Heart right ventricle (tissue), 16 donors: ENCODE data around the gene IRGC. TPM values are rescaled to one million over a fixed set of nuclear protein-coding genes. Genes with fewer than 3 reads are reported as not detected.
A peak's percentile ranks its signal among the peaks of the same experiment; 100 is the strongest.

Experiments used
- ATAC-seq, 8 donors: fragments of 200-7000 bp; cut with Tn5 transposase; one replicate each; pipeline ENCODE4 v1.9.1; 2020; ENCODE audit warnings: mild to moderate bottlenecking in 8 of 8, moderate library complexity in 8 of 8, moderate number of reproducible peaks in 1 of 8
- DNase-seq, 2 donors: peaks; one replicate each; pipeline ENCODE4 v3.0.0-alpha.2; 2020
- H3K27ac ChIP-seq, 10 donors: fragments of 200-600 bp; sonication (generic) in 2 of 10; one replicate each; pipeline versions ENCODE4 v1.5.0 to v1.8.0; 2020 to 2022; ENCODE audit warnings: mild to moderate bottlenecking in 3 of 10
- H3K27me3 ChIP-seq, 7 donors: fragments of 200-600 bp; one replicate each; pipeline ENCODE4 v1.8.0; 2021 to 2022; ENCODE audit warnings: mild to moderate bottlenecking in 2 of 7
- H3K36me3 ChIP-seq, 9 donors: fragments of 200-600 bp; sonication (generic) in 1 of 9; one replicate each; pipeline versions ENCODE4 v1.5.0 to v1.8.0; 2020 to 2022; ENCODE audit warnings: mild to moderate bottlenecking in 2 of 9
- H3K4me1 ChIP-seq, 9 donors: fragments of 200-600 bp; sonication (generic) in 1 of 9; one replicate each; pipeline versions ENCODE4 v1.5.0 to v1.8.0; 2020 to 2022; ENCODE audit warnings: mild to moderate bottlenecking in 4 of 9
- H3K4me3 ChIP-seq, 10 donors: fragments of 200-600 bp; sonication (generic) in 2 of 10; one replicate each; pipeline versions ENCODE4 v1.5.0 to v1.8.0; 2020 to 2022; ENCODE audit warnings: mild to moderate bottlenecking in 7 of 10, moderate library complexity in 2 of 10
- H3K9me3 ChIP-seq, 11 donors: fragments of 200-600 bp in 10 of 11; sonication (generic) in 2 of 11; one replicate each; pipeline versions ENCODE4 v1.5.0 to v1.8.0; 2013 to 2022; ENCODE audit warnings: mild to moderate bottlenecking in 2 of 11, control low read depth in 1 of 11, moderate library complexity in 1 of 11
- WGBS, 2 donors: extraction: QIAGEN DNeasy Blood & Tissue Kit; methylation state at CpG; one replicate each; pipeline ENCODE4 v1.1.7; 2013; ENCODE audit warnings: inconsistent platforms in 1 of 2; 5-methylcytosine and 5-hydroxymethylcytosine counted together
- intact Hi-C, 10 donors: fragments of 100-400 bp; cut with DNase I; formaldehyde crosslinking; loops; one replicate each; pipeline versions ENCODE4 v1.11.1 to v1.14.2; 2022
- polyA plus RNA-seq, 2 donors: library from polyadenylated mRNA; stranded (reverse); fragments of 200-250 nt; gene quantifications; one replicate each; pipeline ENCODE4 v1.2.3, GENCODE V29; 2013
- total RNA-seq, 10 donors: library from RNA; stranded (reverse); fragmentation: NEBNext Ultra II Directional in 3 of 10; extraction: Animal tissue kit (Norgen Biotek cat#: 25700) in 3 of 10; gene quantifications; one replicate each; pipeline versions ENCODE4 v1.2.1 to v1.2.4, GENCODE V29; 2021 to 2023
- TF ChIP-seq, protein P1 (sequence below), 9 donors: fragments of 200-600 bp; sonication (generic) in 2 of 9; IDR thresholded peaks; one replicate each; pipeline versions ENCODE4 v1.5.0 to v1.8.0; 2021 to 2022; ENCODE audit warnings: antibody characterized with exemption in 9 of 9, mild to moderate bottlenecking in 5 of 9, moderate library complexity in 1 of 9
- donor health status: Arrhythmogenic right ventricular cardiomyopathy.
- donor health status: ischemic (EF 13 %, LVEDD 7.1; RV severe dilation, severe dysfunction).
- donor health status: healthy with polysubstance abuse.
- donor health status: DM: no; HTN: yes; CAD: no.
- donor health status: DM: no; HTN: no; CAD: no.
- donor health status: ischemic (EF 25% LVEDD 6.9; RV normal size, moderate dysfunction).
- donor health status: ischemic (EF 25% LVEDD 5.7; RV mildly dilated, moderate dysfunction).
- donor health status: healthy.
- donor health status: DM: yes; HTN: yes; CAD: no.
- donor health status: Ischemic cardiomyopathy.
- donor health status: ischemic (EF 35%, LVEDD 5.7; RV mildly dilated, moderate dysfunction).
- donor health status: nonischemic (EF 11% LVEDD 7.7; RV severe dilation, severe dysfunction).
- donor health status: DM: yes; HTN: yes; CAD: no.
- donor health status: PGD.
- donor health status: ischemic (EF 29% LVEDD 5.4; RV normal size, mild dysfunction).
- donor health status: nonischemic (EF 23%, LVEDD 6.1; RV moderate dilation, normal function).

Gene IRGC
- total and polyA plus RNA-seq, 12 donors = not detected

DNA sequence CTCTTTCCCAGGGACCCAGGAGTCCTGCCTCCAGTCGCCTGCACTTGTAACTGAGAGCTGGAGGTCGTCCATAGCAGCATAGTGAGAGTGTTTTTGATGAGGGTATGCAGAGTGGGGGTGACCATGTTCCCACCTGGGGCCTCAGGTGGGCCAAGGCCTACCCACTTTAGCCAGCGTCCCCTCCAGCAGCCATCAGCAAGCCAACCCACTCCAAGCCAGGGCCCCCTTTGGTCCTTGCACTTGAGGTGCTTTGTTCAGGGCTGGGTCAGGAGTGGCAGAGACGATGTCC lies 50.8 kb downstream of the IRGC start:
- Histone ChIP-seq H3K27me3 (no peaks in the 10 kb centered on the region), H3K4me1 (peaks cover 0 to 70% (median 0%) of the 10 kb centered on the region in 9 donors), H3K9me3 (no peaks in the 10 kb centered on the region), H3K27ac (peak overlapping the region in 1 of 10 donors; percentile 83), H3K4me3 (no peak overlapping the region), H3K36me3 (no peaks in the 10 kb centered on the region)
- TF ChIP-seq, protein P1, sequence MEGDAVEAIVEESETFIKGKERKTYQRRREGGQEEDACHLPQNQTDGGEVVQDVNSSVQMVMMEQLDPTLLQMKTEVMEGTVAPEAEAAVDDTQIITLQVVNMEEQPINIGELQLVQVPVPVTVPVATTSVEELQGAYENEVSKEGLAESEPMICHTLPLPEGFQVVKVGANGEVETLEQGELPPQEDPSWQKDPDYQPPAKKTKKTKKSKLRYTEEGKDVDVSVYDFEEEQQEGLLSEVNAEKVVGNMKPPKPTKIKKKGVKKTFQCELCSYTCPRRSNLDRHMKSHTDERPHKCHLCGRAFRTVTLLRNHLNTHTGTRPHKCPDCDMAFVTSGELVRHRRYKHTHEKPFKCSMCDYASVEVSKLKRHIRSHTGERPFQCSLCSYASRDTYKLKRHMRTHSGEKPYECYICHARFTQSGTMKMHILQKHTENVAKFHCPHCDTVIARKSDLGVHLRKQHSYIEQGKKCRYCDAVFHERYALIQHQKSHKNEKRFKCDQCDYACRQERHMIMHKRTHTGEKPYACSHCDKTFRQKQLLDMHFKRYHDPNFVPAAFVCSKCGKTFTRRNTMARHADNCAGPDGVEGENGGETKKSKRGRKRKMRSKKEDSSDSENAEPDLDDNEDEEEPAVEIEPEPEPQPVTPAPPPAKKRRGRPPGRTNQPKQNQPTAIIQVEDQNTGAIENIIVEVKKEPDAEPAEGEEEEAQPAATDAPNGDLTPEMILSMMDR (IDR thresholded peaks at IDR 0.05) = peak in 1 of 9 donors; percentile 18
- DNase-seq (no peak), ATAC-seq (no peak)
- intact Hi-C loops = no loop called here
- 55 to 67% methylated on average over 4 of the region's 4 CpGs for WGBS, 2 donors

DNA sequence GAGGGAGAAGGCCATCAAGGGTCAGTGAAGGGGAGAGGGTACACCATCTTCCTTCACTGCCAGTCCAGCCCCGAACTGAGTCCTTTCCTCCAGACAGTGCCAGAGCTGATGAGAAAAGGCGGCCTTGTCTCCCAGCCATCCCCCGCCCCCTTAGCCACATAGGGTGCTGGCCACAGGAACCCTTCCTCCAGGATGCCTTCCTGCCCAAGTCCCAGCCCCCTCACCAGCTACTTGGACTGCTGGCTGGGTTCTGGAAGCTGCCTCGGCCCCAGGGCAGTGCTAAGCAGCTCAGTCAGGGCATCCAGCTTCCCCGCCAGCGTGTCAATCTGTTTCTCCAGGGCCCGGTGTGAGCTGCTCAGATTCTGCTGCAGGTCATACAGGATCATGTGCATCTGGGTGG lies 51.4 kb downstream of the IRGC start:
- ATAC-seq (no peak), DNase-seq (no peak)
- intact Hi-C loops = no loop called here
- Histone ChIP-seq H3K27me3 (no peaks in the 10 kb centered on the region), H3K36me3 (no peaks in the 10 kb centered on the region), H3K4me1 (peaks cover 0 to 70% (median 0%) of the 10 kb centered on the region in 9 donors), H3K4me3 (no peak overlapping the region), H3K27ac (peak overlapping the region in 1 of 10 donors; percentile 83), H3K9me3 (no peaks in the 10 kb centered on the region)
- WGBS, 2 donors = 76 to 83% methylated on average over 7 of the region's 7 CpGs
- TF ChIP-seq, protein P1 (IDR thresholded peaks at IDR 0.05) = no peak

DNA sequence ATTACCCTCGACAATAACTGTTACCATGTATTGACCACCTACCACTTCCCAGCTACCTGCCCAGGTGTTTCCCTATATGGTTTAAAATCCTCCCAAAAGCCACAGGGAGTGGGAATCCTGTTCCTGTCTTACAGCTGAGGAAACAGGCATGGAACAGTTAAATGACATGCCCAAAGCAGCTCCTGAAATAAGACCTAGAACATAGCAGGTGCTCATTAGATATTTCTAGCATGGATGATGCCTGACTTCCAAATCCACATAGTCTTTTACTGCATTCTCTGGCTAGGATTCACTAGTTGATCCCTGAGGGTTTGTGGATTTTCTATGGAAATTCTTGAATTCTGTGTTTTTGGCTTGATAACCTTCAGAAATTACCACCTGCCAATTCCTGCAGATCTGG lies 51.9 kb downstream of the IRGC start:
- Histone ChIP-seq H3K36me3 (no peaks in the 10 kb centered on the region), H3K27ac (peak overlapping the region in 1 of 10 donors; percentile 83), H3K27me3 (no peaks in the 10 kb centered on the region), H3K4me3 (no peak overlapping the region), H3K9me3 (no peaks in the 10 kb centered on the region), H3K4me1 (peaks cover 0 to 66% (median 0%) of the 10 kb centered on the region in 9 donors)
- ATAC-seq (no peak), DNase-seq (no peak)
- TF ChIP-seq, protein P1 (IDR thresholded peaks at IDR 0.05) = no peak
- intact Hi-C loops = no loop called here
- 75 to 77% methylated on average over 1 of the region's 1 CpG for WGBS, 2 donors

DNA sequence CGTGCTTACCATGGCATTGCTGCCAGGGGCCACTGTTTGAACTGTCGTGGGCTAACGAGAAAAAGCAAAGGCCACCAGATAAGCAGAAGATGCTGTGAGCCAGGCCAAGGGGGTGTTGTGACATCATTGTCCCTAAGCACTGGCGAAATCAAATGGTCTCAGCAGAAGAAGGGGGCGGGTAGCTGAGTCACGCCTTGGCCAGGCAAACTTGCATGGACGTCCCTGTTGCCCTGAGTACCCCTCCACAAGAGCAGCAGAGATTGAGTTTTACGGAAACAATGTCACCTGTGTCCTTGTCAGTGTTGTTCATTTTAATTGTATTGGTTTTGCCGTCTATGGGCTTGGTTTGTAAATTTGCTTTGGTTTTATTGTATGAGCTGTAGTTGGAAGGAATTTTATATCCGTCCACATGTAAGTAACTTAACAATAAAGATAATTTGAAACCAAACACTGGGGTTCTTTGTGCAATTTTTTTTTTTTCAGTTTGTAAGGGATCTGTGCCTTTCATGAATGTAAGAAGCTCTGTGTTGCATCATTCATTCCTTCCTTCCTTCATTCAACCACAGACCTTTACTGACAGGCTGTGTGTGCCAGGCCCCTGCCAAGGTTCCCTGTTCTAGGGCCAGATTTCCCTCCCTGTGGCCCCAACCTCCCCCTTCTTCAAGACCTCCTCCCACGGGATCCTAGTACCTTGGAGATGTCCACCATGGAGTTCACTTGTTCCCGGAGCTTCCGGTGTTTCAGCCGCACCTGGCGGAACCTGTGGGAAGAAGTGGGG lies 52.6 kb downstream of the IRGC start:
- TF ChIP-seq, protein P1 (IDR thresholded peaks at IDR 0.05) = no peak
- no peak for DNase-seq
- H3K36me3 ChIP-seq = no peaks in the 10 kb centered on the region
- intact Hi-C loops = no loop called here
- H3K27ac ChIP-seq = peak overlapping the region in 1 of 10 donors; percentile 83
- H3K4me3 ChIP-seq = no peak overlapping the region
- H3K9me3 ChIP-seq = no peaks in the 10 kb centered on the region
- H3K27me3 ChIP-seq = no peaks in the 10 kb centered on the region
- ATAC-seq = peak in 2 of 8 donors; percentile 25 to 34
- peaks cover 0 to 60% (median 0%) of the 10 kb centered on the region in 9 donors for H3K4me1 ChIP-seq
- 72 to 76% methylated on average over 15 of the region's 15 CpGs for WGBS, 2 donors
